ENCODE data around the gene CT47C1. TPM values are rescaled to one million over a fixed set of nuclear protein-coding genes. Genes with fewer than 3 reads are reported as not detected.
A peak's percentile ranks its signal among the peaks of the same experiment; 100 is the strongest.

The CT47C1 gene
- total and polyA plus RNA-seq, 2 of the 8 experiments (the other 6 are each of a cell fraction or from before 2014, with no cell fraction given) = not detected

- no peak for TF ChIP-seq CHD7 (IDR thresholded peaks at IDR 0.05; ENCODE audit: insufficient replicate concordance, low read length)
- TF ChIP-seq RAD21 (IDR thresholded peaks at IDR 0.05 in 1 of 2, conservative IDR thresholded peaks at IDR 0.05 in 1 of 2; ENCODE audit: low read depth in 2 of 2, low read length in 2 of 2) = peak in 1 of 2 experiments; percentile 19; a peak in 1 of 4 replicates
- no peak for TF ChIP-seq SP4 (IDR thresholded peaks at IDR 0.05; ENCODE audit: low read length)
- TF ChIP-seq PHF8 (conservative IDR thresholded peaks at IDR 0.05; ENCODE audit: low read depth, low read length) = no peak
- TF ChIP-seq POU5F1 (IDR thresholded peaks at IDR 0.05; ENCODE audit: low read depth, low read length) = no peak
Observed at GRCh38 chrX:119094819-119095218, 22.0 kb downstream of the CT47C1 start (continued).
